GM18508 (cell line): ENCODE measurements around the gene IMMP1L.
A peak's percentile ranks its signal among the peaks of the same experiment; 100 is the strongest.
"Not testable (repeated sequence)": the region's sequence is repeated elsewhere in the genome, so short reads cannot be mapped to it uniquely, and the experiment has no call there.

ENCODE experiments used
- ATAC-seq: cut with Tn5 transposase; IDR thresholded peaks from one replicate; pipeline ENCODE4 v1.9.1; 2021; ENCODE audit warnings: moderate number of reproducible peaks; ENCODE audit not compliant: insufficient read depth, unreplicated experiment

IMMP1L gene

GRCh38 chr11:31509429-31510345 lies at the start of gene IMMP1L, which contains the start of gene ELP4:
IMMP1L (minus strand) TSS chr11:31509622; CDS start chr11:31463276, 46,346 bp downstream.
ELP4 (plus strand) TSS chr11:31509767; CDS start chr11:31509785, 18 bp downstream.
- peak; percentile 99 for ATAC-seq

- no peak for ATAC-seq
Observed at GRCh38 chr11:31558001-31558400, 48.6 kb upstream of the IMMP1L start.

GRCh38 chr11:31555938-31556337 lies 46.5 kb upstream of the IMMP1L start:
- ATAC-seq, result no peak

GRCh38 chr11:31542862-31543261 lies 33.4 kb upstream of the IMMP1L start:
- no peak for ATAC-seq

- no peak for ATAC-seq
Observed at GRCh38 chr11:31535479-31535878, 26.1 kb upstream of the IMMP1L start.

- no peak for ATAC-seq
Observed at GRCh38 chr11:31531293-31531692, 21.9 kb upstream of the IMMP1L start.

GRCh38 chr11:31529701-31530100 lies 20.3 kb upstream of the IMMP1L start:
- peak; percentile 88 for ATAC-seq

- no peak for ATAC-seq
Observed at GRCh38 chr11:31529189-31529588, 19.8 kb upstream of the IMMP1L start.

GRCh38 chr11:31521497-31522150 lies 12.2 kb upstream of the IMMP1L start:
- ATAC-seq, result no peak

GRCh38 chr11:31512117-31512516 lies 2.7 kb upstream of the IMMP1L start:
- no peak for ATAC-seq

GRCh38 chr11:31509051-31509428 lies 382 bp downstream of the IMMP1L start:
- peak; percentile 1 for ATAC-seq

- no peak for ATAC-seq
Observed at GRCh38 chr11:31500560-31500959, 8.9 kb downstream of the IMMP1L start.

GRCh38 chr11:31499576-31500178 lies 9.7 kb downstream of the IMMP1L start:
- ATAC-seq, result no peak

- not testable (repeated sequence) for ATAC-seq
Observed at GRCh38 chr11:31493762-31494161, 15.7 kb downstream of the IMMP1L start.

- no peak for ATAC-seq
Observed at GRCh38 chr11:31493235-31493634, 16.2 kb downstream of the IMMP1L start.

- no peak for ATAC-seq
Observed at GRCh38 chr11:31492320-31492913, 17.0 kb downstream of the IMMP1L start.

GRCh38 chr11:31487848-31488247 lies 21.6 kb downstream of the IMMP1L start:
- ATAC-seq, result no peak

- no peak for ATAC-seq
Observed at GRCh38 chr11:31484497-31484896, 24.9 kb downstream of the IMMP1L start.

- ATAC-seq, result no peak
Observed at GRCh38 chr11:31480930-31481329, 28.5 kb downstream of the IMMP1L start.

- no peak for ATAC-seq
Observed at GRCh38 chr11:31479066-31479465, 30.4 kb downstream of the IMMP1L start.

- ATAC-seq, result no peak
Observed at GRCh38 chr11:31478223-31478590, 31.2 kb downstream of the IMMP1L start.
